ENCODE data around the gene FBXW9. TPM values are rescaled to one million over a fixed set of nuclear protein-coding genes. Genes with fewer than 3 reads are reported as not detected.
"Not testable (repeated sequence)": the region's sequence is repeated elsewhere in the genome, so short reads cannot be mapped to it uniquely, and the experiment has no call there.

Gene FBXW9
- total and polyA plus RNA-seq, 2 experiments from 2014 or later, result 6.6 to 19.4 TPM

GRCh38 chr19:12697425-12697824 lies 994 bp upstream of the FBXW9 start:
- H3K4me1 Mint-ChIP-seq; H3K27me3 ChIP-seq (ENCODE audit: insufficient read depth); H3K9me3 Mint-ChIP-seq; H2AFZ ChIP-seq; H3K79me2 ChIP-seq (replicated peaks; ENCODE audit: insufficient read depth); H3K9me2 ChIP-seq (ENCODE audit: insufficient read depth); ATAC-seq; H3K4me1 ChIP-seq (ENCODE audit: insufficient read depth); DNase-seq (ENCODE audit: low spot score): not testable (repeated sequence)
- Mint-ChIP-seq H3K27me3 (ENCODE audit: insufficient read depth, low read depth, poor library complexity) (peaks cover 23% of the 10 kb centered on the region), H3K36me3 (ENCODE audit: low read depth) (peaks cover 36% of the 10 kb centered on the region), H3K27ac (peak overlapping the region; percentile 97; the same call in 1 of the 2 replicates), H3K4me3 (peak overlapping the region; percentile 90)
- Histone ChIP-seq H3K27ac (ENCODE audit: low read depth) (peak overlapping the region; percentile 93; the same call in 1 of the 2 replicates), H4K20me1 (replicated peaks; ENCODE audit: insufficient read depth) (peaks cover 12% of the 10 kb centered on the region), H3K4me3 (peak overlapping the region; percentile 90), H3K36me3 (ENCODE audit: insufficient read depth) (peaks cover 22% of the 10 kb centered on the region), H3F3A (replicated peaks; ENCODE audit: low read depth) (peaks cover 45% of the 10 kb centered on the region), H3K4me2 (peak overlapping the region; percentile 78)

DNA sequence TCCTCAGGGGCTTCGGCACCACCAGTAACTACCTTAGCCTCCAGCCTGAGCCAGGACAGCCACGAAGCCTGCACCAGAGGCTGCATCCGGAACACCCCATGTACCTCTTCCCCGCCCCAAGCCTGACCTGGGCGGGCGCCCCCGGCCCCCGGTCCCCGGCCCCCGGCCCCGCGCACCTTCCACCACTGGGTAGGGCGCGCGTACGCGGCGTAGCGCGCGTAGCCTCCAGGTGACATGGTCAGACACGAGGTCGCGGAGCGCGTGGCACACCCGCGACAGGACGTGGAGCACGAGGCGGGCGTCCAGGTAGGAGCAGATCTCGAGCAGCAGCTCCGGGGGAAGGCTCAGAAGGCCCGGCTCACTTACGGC lies 450 bp downstream of the FBXW9 start:
- DNase-seq (ENCODE audit: low spot score), result no peak
- peak; percentile 53 for ATAC-seq
- H3K27ac ChIP-seq (ENCODE audit: low read depth), result no peak overlapping the region
- no peaks in the 10 kb centered on the region for H3K27me3 ChIP-seq (ENCODE audit: insufficient read depth)
- H3F3A ChIP-seq (replicated peaks; ENCODE audit: low read depth), result peaks cover 34% of the 10 kb centered on the region
- H3K4me1 ChIP-seq (ENCODE audit: insufficient read depth), result 0 out of 2 replicates have a peak, but pooled peaks cover 4% of the 10 kb centered on the region
- Mint-ChIP-seq H3K27ac (no peak overlapping the region), H3K9me3 (no peaks in the 10 kb centered on the region; the same call in 2 of the 3 replicates), H3K36me3 (ENCODE audit: low read depth) (peaks cover 22% of the 10 kb centered on the region), H3K4me1 (peaks cover 5% of the 10 kb centered on the region), H3K27me3 (ENCODE audit: insufficient read depth, low read depth, poor library complexity) (peaks cover 21% of the 10 kb centered on the region), H3K4me3 (peak overlapping the region; percentile 90)
- H2AFZ ChIP-seq, result 0 out of 2 replicates have a peak overlapping the region, but pooled peaks have one; percentile 67
- 0 out of 2 replicates have a peak, but pooled peaks cover 4% of the 10 kb centered on the region for H4K20me1 ChIP-seq (replicated peaks; ENCODE audit: insufficient read depth)
- peaks cover 10% of the 10 kb centered on the region; the same call in 1 of the 2 replicates for H3K36me3 ChIP-seq (ENCODE audit: insufficient read depth)
- peak overlapping the region; percentile 78 for H3K4me2 ChIP-seq
- no peaks in the 10 kb centered on the region for H3K9me2 ChIP-seq (ENCODE audit: insufficient read depth)
- no peaks in the 10 kb centered on the region for H3K79me2 ChIP-seq (replicated peaks; ENCODE audit: insufficient read depth)
- no peak for TF ChIP-seq JUNB (IDR thresholded peaks at IDR 0.05; ENCODE audit: unreplicated experiment)
- TF ChIP-seq, protein P1, sequence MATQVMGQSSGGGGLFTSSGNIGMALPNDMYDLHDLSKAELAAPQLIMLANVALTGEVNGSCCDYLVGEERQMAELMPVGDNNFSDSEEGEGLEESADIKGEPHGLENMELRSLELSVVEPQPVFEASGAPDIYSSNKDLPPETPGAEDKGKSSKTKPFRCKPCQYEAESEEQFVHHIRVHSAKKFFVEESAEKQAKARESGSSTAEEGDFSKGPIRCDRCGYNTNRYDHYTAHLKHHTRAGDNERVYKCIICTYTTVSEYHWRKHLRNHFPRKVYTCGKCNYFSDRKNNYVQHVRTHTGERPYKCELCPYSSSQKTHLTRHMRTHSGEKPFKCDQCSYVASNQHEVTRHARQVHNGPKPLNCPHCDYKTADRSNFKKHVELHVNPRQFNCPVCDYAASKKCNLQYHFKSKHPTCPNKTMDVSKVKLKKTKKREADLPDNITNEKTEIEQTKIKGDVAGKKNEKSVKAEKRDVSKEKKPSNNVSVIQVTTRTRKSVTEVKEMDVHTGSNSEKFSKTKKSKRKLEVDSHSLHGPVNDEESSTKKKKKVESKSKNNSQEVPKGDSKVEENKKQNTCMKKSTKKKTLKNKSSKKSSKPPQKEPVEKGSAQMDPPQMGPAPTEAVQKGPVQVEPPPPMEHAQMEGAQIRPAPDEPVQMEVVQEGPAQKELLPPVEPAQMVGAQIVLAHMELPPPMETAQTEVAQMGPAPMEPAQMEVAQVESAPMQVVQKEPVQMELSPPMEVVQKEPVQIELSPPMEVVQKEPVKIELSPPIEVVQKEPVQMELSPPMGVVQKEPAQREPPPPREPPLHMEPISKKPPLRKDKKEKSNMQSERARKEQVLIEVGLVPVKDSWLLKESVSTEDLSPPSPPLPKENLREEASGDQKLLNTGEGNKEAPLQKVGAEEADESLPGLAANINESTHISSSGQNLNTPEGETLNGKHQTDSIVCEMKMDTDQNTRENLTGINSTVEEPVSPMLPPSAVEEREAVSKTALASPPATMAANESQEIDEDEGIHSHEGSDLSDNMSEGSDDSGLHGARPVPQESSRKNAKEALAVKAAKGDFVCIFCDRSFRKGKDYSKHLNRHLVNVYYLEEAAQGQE (IDR thresholded peaks at IDR 0.05; ENCODE audit: unreplicated experiment), result no peak
- peak overlapping the region; percentile 90 for H3K4me3 ChIP-seq

DNA sequence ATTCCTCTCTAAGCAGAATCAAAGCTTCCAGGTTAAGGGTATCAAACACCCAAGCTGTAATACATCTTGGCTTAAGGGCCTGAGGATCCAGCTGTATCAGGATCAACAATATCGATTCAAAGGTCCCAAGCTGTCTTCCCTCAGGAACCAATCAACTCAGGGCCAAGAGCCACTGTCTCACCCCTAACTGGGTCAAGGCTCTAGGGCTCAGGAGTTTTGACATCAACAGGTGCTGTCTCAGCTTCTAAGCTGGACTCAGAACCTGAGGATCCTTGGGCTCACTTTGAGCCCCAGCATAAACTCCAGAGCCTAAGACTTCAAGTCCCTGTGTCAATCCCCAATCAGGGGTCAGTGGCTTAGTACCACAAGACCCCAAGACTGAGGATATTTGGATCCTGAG lies 917 bp downstream of the FBXW9 start:
- no peak overlapping the region for H2AFZ ChIP-seq
- no peak overlapping the region for H3K27ac ChIP-seq (ENCODE audit: low read depth)
- H4K20me1 ChIP-seq (replicated peaks; ENCODE audit: insufficient read depth), result 0 out of 2 replicates have a peak, but pooled peaks cover 4% of the 10 kb centered on the region
- TF ChIP-seq, protein P1 (IDR thresholded peaks at IDR 0.05; ENCODE audit: unreplicated experiment), result no peak
- TF ChIP-seq EZH2phosphoT487 (IDR thresholded peaks at IDR 0.05; ENCODE audit: unreplicated experiment) (no peak), ZNF114 (CRISPR knock-in tag; IDR thresholded peaks at IDR 0.05) (no peak), JUNB (IDR thresholded peaks at IDR 0.05; ENCODE audit: unreplicated experiment) (no peak), POLR2AphosphoS5 (IDR thresholded peaks at IDR 0.05; ENCODE audit: low read depth) (no peak), STAT1 (IDR thresholded peaks at IDR 0.05; ENCODE audit: unreplicated experiment) (no peak), ZNF331 (CRISPR knock-in tag; IDR thresholded peaks at IDR 0.05; ENCODE audit: low read depth) (no peak)

More for the DNA sequence above, 917 bp downstream of the FBXW9 start:
- Mint-ChIP-seq H3K4me1 (peaks cover 5% of the 10 kb centered on the region), H3K4me3 (peak overlapping the region; percentile 90), H3K27ac (no peak overlapping the region), H3K9me3 (no peaks in the 10 kb centered on the region; the same call in 2 of the 3 replicates), H3K27me3 (ENCODE audit: insufficient read depth, low read depth, poor library complexity) (peaks cover 17% of the 10 kb centered on the region), H3K36me3 (ENCODE audit: low read depth) (peaks cover 18% of the 10 kb centered on the region)
- Histone ChIP-seq H3K9me2 (ENCODE audit: insufficient read depth) (no peaks in the 10 kb centered on the region), H3K4me2 (peak overlapping the region; percentile 78), H3F3A (replicated peaks; ENCODE audit: low read depth) (peaks cover 31% of the 10 kb centered on the region), H3K4me3 (peak overlapping the region; percentile 90), H3K36me3 (ENCODE audit: insufficient read depth) (peaks cover 6% of the 10 kb centered on the region; the same call in 1 of the 2 replicates), H3K79me2 (replicated peaks; ENCODE audit: insufficient read depth) (no peaks in the 10 kb centered on the region), H3K27me3 (ENCODE audit: insufficient read depth) (no peaks in the 10 kb centered on the region), H3K4me1 (ENCODE audit: insufficient read depth) (0 out of 2 replicates have a peak, but pooled peaks cover 4% of the 10 kb centered on the region)
- no peak for DNase-seq (ENCODE audit: low spot score)
- ATAC-seq, result no peak
